Kidney (tissue), 14 donors: ENCODE measurements around the gene NOTCH1. TPM values are rescaled to one million over a fixed set of nuclear protein-coding genes. Genes with fewer than 3 reads are reported as not detected.
A peak's percentile ranks its signal among the peaks of the same experiment; 100 is the strongest.

ENCODE experiments used
- DNase-seq, 5 donors: peaks; one replicate each; pipeline ENCODE4 v3.0.0-alpha.2; 2013 to 2020
- FAIRE-seq: peaks from 2 replicates; lab custom pipeline; 2012; peaks lifted over from hg19 to GRCh38; lab: Jason Lieb, UNC
- H3K27ac ChIP-seq, 2 donors: one replicate each; pipeline ENCODE4 v1.7.0; 2013; ENCODE audit warnings: low read depth in 2 of 2, low read length in 2 of 2, inconsistent platforms in 1 of 2
- H3K27me3 ChIP-seq: one replicate; pipeline ENCODE4 v1.7.1; 2013; ENCODE audit warnings: low read length, inconsistent platforms; ENCODE audit not compliant: control insufficient read depth, insufficient read depth
- H3K36me3 ChIP-seq, 3 donors: one replicate each; pipeline versions ENCODE4 v1.7.0 to v1.7.1; 2013; ENCODE audit warnings: low read length in 3 of 3, control low read depth in 1 of 3, inconsistent platforms in 1 of 3; ENCODE audit not compliant: insufficient read depth in 3 of 3, control insufficient read depth in 2 of 3
- H3K4me1 ChIP-seq, 3 donors: one replicate each; pipeline versions ENCODE4 v1.7.0 to v1.7.1; 2013; ENCODE audit warnings: low read length in 3 of 3, inconsistent platforms in 1 of 3, low read depth in 1 of 3; ENCODE audit not compliant: control insufficient read depth in 2 of 3, insufficient read depth in 2 of 3
- H3K4me3 ChIP-seq, 3 donors: one replicate each; pipeline versions ENCODE4 v1.7.0 to v1.8.1; 2013; ENCODE audit warnings: low read length in 3 of 3, control low read depth in 1 of 3, inconsistent platforms in 1 of 3
- H3K9ac ChIP-seq, 3 donors: one replicate each; pipeline versions ENCODE4 v1.7.0 to v1.7.1; 2013; ENCODE audit warnings: low read length in 3 of 3, control low read depth in 1 of 3, inconsistent platforms in 1 of 3
- H3K9me3 ChIP-seq, 3 donors: one replicate each; pipeline versions ENCODE4 v1.7.0 to v1.7.1; 2013; ENCODE audit warnings: low read length in 3 of 3, control low read depth in 1 of 3, inconsistent platforms in 1 of 3; ENCODE audit not compliant: control insufficient read depth in 2 of 3, insufficient read depth in 1 of 3
- CTCF ChIP-seq: IDR thresholded peaks from 3 replicates; pipeline ENCODE4 v1.5.1; 2012; ENCODE audit warnings: mild to moderate bottlenecking, moderate library complexity, borderline replicate concordance; ENCODE audit not compliant: insufficient read depth; ENCODE audit errors: extremely low read depth
- intact Hi-C: fragments of 100-400 bp; cut with DNase I; formaldehyde crosslinking; loops from one replicate; pipeline ENCODE4 v1.11.1; 2022
- polyA plus RNA-seq: library from polyadenylated mRNA; stranded (reverse); fragments of 350-450 nt; fragmentation: Illumina TruSeq; extraction: RNeasy Lipid Tissue Mini Kit (QIAGEN cat#74804); gene quantifications from one replicate; pipeline ENCODE4 v1.2.3, GENCODE V29; 2014; ENCODE audit warnings: low read depth, low replicate concordance; ENCODE audit not compliant: insufficient read depth
- total RNA-seq: library from RNA; stranded (reverse); fragmentation: NEBNext Ultra II Directional; extraction: Animal tissue kit (Norgen Biotek cat#: 25700); gene quantifications from one replicate; pipeline ENCODE4 v1.2.1, GENCODE V29; 2021
- donor health status: control.
- donor health status: control.
- donor health status: control.
- donor health status: control.
- donor health status: control.
- donor health status: DM: yes; HTN: yes; CAD: no.
- donor health status: Normal renal cell carcinoma (clear cell type).

The NOTCH1 gene
- total and polyA plus RNA-seq, 2 donors from 2014 or later = 6.5 to 77.2 TPM

GRCh38 chr9:136534366-136534765 is 11.5 kb downstream of the NOTCH1 start:
- intact Hi-C loops = no loop called here
- Histone ChIP-seq H3K4me1 (peaks cover 0 to 44% (median 7%) of the 10 kb centered on the region in 3 donors), H3K9me3 (no peaks in the 10 kb centered on the region), H3K27ac (peak overlapping the region in 1 of 2 donors; percentile 22), H3K9ac (no peak overlapping the region), H3K27me3 (no peaks in the 10 kb centered on the region), H3K36me3 (peaks cover 0 to 6% (median 4%) of the 10 kb centered on the region in 3 donors), H3K4me3 (no peak overlapping the region)
- DNase-seq (no peak), FAIRE-seq (no peak)
- TF ChIP-seq CTCF = no peak

- peaks cover 0 to 48% (median 5%) of the 10 kb centered on the region in 3 donors for H3K4me1 ChIP-seq
- no peak overlapping the region for H3K9ac ChIP-seq
- intact Hi-C loops = no loop called here
- FAIRE-seq = no peak
- no peaks in the 10 kb centered on the region for H3K27me3 ChIP-seq
- DNase-seq = peak in 1 of 5 donors; percentile 84
- peak overlapping the region in 1 of 2 donors; percentile 32 for H3K27ac ChIP-seq
- no peak overlapping the region for H3K4me3 ChIP-seq
- TF ChIP-seq CTCF = no peak
- no peaks in the 10 kb centered on the region for H3K9me3 ChIP-seq
- H3K36me3 ChIP-seq = peaks cover 0 to 6% (median 4%) of the 10 kb centered on the region in 3 donors
Measured at GRCh38 chr9:136533775-136534157, 12.1 kb downstream of the NOTCH1 start.

GRCh38 chr9:136532799-136533774 is 12.8 kb downstream of the NOTCH1 start:
- Histone ChIP-seq H3K36me3 (peaks cover 0 to 6% (median 4%) of the 10 kb centered on the region in 3 donors), H3K9me3 (no peaks in the 10 kb centered on the region), H3K9ac (no peak overlapping the region), H3K27ac (peak overlapping the region in 1 of 2 donors; percentile 32), H3K4me3 (no peak overlapping the region), H3K4me1 (peaks cover 0 to 47% (median 0%) of the 10 kb centered on the region in 3 donors), H3K27me3 (no peaks in the 10 kb centered on the region)
- DNase-seq = no peak
- TF ChIP-seq CTCF = no peak
- no peak for FAIRE-seq
- intact Hi-C loops = no loop called here
